SIG-M5 (cell line): ENCODE data around the gene CDC42BPA.
"Not testable (repeated sequence)": the region's sequence is repeated elsewhere in the genome, so short reads cannot be mapped to it uniquely, and the experiment has no call there.

Experiments
- DNase-seq: peaks from one replicate; lab custom pipeline; 2025; lab: John Stamatoyannopoulos, UW

CDC42BPA gene

GRCh38 chr1:226962421-226963391 is 355.6 kb downstream of the CDC42BPA start:
- no peak for DNase-seq

GRCh38 chr1:226960944-226961765 is 357.1 kb downstream of the CDC42BPA start:
- no peak for DNase-seq

- no peak for DNase-seq
These were observed 358.0 kb downstream of the CDC42BPA start for GRCh38 chr1:226960256-226960655.

GRCh38 chr1:226958300-226958699 is 360.0 kb downstream of the CDC42BPA start:
- no peak for DNase-seq

GRCh38 chr1:226957714-226958113 is 360.6 kb downstream of the CDC42BPA start:
- no peak for DNase-seq

- DNase-seq = no peak
These were observed 361.2 kb downstream of the CDC42BPA start for GRCh38 chr1:226956942-226957713.

- DNase-seq = not testable (repeated sequence)
These were observed 362.4 kb downstream of the CDC42BPA start for GRCh38 chr1:226955857-226956256.

- DNase-seq = no peak
These were observed 363.5 kb downstream of the CDC42BPA start for GRCh38 chr1:226954777-226955176.

- no peak for DNase-seq
These were observed 364.0 kb downstream of the CDC42BPA start for GRCh38 chr1:226954337-226954736.

GRCh38 chr1:226953175-226953800 is 365.0 kb downstream of the CDC42BPA start:
- DNase-seq = no peak

- no peak for DNase-seq
These were observed 366.2 kb downstream of the CDC42BPA start for GRCh38 chr1:226952118-226952441.

GRCh38 chr1:226951286-226952117 is 366.8 kb downstream of the CDC42BPA start:
- DNase-seq = no peak

- DNase-seq = no peak
These were observed 367.4 kb downstream of the CDC42BPA start for GRCh38 chr1:226950871-226951270.

GRCh38 chr1:226950316-226950715 is 368.0 kb downstream of the CDC42BPA start:
- no peak for DNase-seq

- no peak for DNase-seq
These were observed 368.9 kb downstream of the CDC42BPA start for GRCh38 chr1:226949401-226949800.

- no peak for DNase-seq
These were observed 369.3 kb downstream of the CDC42BPA start for GRCh38 chr1:226948996-226949395.

GRCh38 chr1:226948480-226948879 is 369.8 kb downstream of the CDC42BPA start:
- no peak for DNase-seq

GRCh38 chr1:226948051-226948450 is 370.2 kb downstream of the CDC42BPA start:
- DNase-seq = no peak

GRCh38 chr1:226946841-226947240 is 371.5 kb downstream of the CDC42BPA start:
- DNase-seq = no peak

GRCh38 chr1:226946285-226946684 is 372.0 kb downstream of the CDC42BPA start:
- no peak for DNase-seq

GRCh38 chr1:226945858-226946245 is 372.4 kb downstream of the CDC42BPA start:
- no peak for DNase-seq
